Measurements from ENCODE around the gene PPP1R26.

DNA sequence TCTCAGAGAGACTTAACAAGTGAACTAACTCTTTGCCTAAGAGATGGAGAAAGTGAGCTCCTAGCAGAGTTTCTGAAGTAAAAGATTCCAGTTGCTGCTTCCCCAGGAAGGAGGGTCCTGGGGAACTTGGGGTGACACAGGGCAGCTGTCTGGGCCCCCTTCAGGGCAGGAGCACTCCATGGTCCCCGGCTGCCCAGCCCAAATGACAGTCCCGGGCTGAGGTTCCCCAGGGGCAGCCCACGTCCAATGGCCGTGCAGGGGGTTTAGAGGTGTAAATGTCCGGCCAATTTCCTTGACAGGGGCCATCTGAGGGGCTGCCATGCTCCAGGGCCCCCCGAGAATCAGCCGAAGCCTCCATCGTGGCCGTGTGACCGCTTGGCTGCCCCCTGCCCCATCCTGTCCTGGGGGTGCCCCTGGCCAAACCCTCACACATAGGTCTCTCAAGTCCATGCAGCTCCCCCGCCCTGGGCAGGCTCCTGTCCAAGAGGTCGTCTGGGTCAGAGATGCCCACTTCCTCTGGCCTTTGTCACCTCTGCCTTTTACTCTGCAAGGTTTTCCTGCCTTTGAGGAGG, 5.5 kb upstream of the PPP1R26 start:
- TF ChIP-seq TAF1 (IDR thresholded peaks at IDR 0.05; ENCODE audit: low read depth, low read length) (no peak), SP4 (IDR thresholded peaks at IDR 0.05; ENCODE audit: low read length) (no peak), CHD2 (IDR thresholded peaks at IDR 0.05; ENCODE audit: low read length) (no peak)
- TF ChIP-seq, protein P1, sequence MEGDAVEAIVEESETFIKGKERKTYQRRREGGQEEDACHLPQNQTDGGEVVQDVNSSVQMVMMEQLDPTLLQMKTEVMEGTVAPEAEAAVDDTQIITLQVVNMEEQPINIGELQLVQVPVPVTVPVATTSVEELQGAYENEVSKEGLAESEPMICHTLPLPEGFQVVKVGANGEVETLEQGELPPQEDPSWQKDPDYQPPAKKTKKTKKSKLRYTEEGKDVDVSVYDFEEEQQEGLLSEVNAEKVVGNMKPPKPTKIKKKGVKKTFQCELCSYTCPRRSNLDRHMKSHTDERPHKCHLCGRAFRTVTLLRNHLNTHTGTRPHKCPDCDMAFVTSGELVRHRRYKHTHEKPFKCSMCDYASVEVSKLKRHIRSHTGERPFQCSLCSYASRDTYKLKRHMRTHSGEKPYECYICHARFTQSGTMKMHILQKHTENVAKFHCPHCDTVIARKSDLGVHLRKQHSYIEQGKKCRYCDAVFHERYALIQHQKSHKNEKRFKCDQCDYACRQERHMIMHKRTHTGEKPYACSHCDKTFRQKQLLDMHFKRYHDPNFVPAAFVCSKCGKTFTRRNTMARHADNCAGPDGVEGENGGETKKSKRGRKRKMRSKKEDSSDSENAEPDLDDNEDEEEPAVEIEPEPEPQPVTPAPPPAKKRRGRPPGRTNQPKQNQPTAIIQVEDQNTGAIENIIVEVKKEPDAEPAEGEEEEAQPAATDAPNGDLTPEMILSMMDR (IDR thresholded peaks at IDR 0.05; ENCODE audit: control extremely low read depth in 1 of 3, insufficient read depth in 1 of 3, low read depth in 1 of 3, low read length in 3 of 3) = no peak
